ENCODE results near the gene FBXO36.
A peak's percentile ranks its signal among the peaks of the same experiment; 100 is the strongest.

The FBXO36 gene

DNA sequence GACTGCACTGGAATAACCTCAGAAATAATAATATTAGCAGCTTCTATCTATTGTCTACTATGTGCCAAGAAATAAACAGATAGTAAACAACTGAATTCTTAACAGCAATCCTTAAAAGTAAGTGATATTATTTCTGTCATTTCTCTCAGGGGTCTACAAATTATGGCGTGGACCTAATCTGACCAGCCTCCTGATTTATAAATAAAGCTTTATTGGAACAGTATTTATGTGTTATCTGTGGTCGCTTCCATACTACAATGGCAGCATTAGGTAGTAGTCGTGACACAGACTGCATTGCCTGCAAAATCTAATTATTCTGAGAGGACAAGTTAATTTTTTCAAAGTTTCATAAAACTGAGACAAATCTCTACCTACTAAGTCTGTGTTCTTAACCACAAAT, 97.4 kb downstream of the FBXO36 start:
- peak; percentile 16 for FAIRE-seq

DNA sequence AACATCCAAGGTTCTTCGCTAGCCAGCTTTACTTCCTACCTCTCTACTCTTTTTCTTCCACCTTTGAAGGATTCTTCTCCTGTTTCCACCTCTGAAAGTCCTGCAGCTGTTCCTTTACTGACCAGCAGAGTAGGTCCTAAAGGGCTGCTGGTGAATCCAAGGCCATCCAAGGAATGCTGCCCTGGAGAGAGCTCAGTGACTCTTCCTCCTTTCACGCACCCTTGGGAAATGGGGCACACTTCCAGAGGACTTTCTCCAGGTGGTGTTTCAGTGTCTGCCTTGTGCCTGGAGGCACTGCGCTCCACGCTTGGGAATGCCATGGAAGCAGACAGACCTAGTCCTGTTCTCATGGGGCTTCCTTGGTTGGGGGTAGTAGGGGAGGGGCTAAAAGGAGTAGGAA, 101.0 kb downstream of the FBXO36 start:
- no peak for DNase-seq (ENCODE audit: insufficient read length, low spot score)
- no peak for TF ChIP-seq POU2F2 (IDR thresholded peaks at IDR 0.05; ENCODE audit: low read depth, low read length)
- no peak for TF ChIP-seq POLR2A (IDR thresholded peaks at IDR 0.05; ENCODE audit: low read depth, low read length)
- TF ChIP-seq SPI1 (IDR thresholded peaks at IDR 0.05; ENCODE audit: low read depth, low read length): no peak
- no peak for TF ChIP-seq POLR2AphosphoS5 (IDR thresholded peaks at IDR 0.05; ENCODE audit: low read depth, low read length)
- TF ChIP-seq TAF1 (IDR thresholded peaks at IDR 0.05; ENCODE audit: low read depth, low read length): no peak
- TF ChIP-seq PAX5 (IDR thresholded peaks at IDR 0.05; ENCODE audit: insufficient read depth, low read length, severe bottlenecking): no peak
- FAIRE-seq: no peak

More for the DNA sequence above, 97.4 kb downstream of the FBXO36 start:
- no peak for DNase-seq (ENCODE audit: insufficient read length, low spot score)
- TF ChIP-seq PAX5 (IDR thresholded peaks at IDR 0.05; ENCODE audit: insufficient read depth, low read length, severe bottlenecking): no peak
- TF ChIP-seq TAF1 (IDR thresholded peaks at IDR 0.05; ENCODE audit: low read depth, low read length): no peak
- no peak for TF ChIP-seq POLR2AphosphoS5 (IDR thresholded peaks at IDR 0.05; ENCODE audit: low read depth, low read length)

GRCh38 chr2:230042195-230042594, 119.9 kb downstream of the FBXO36 start:
- peak; percentile 20 for FAIRE-seq

GRCh38 chr2:230043025-230043424, 120.7 kb downstream of the FBXO36 start:
- no peak for TF ChIP-seq POU2F2 (IDR thresholded peaks at IDR 0.05; ENCODE audit: low read depth, low read length)
- no peak for TF ChIP-seq POLR2AphosphoS5 (IDR thresholded peaks at IDR 0.05; ENCODE audit: low read depth, low read length)
- no peak for TF ChIP-seq SPI1 (IDR thresholded peaks at IDR 0.05; ENCODE audit: low read depth, low read length)
- TF ChIP-seq POLR2A (IDR thresholded peaks at IDR 0.05; ENCODE audit: low read depth, low read length): no peak
- TF ChIP-seq PAX5 (IDR thresholded peaks at IDR 0.05; ENCODE audit: insufficient read depth, low read length, severe bottlenecking): no peak
- TF ChIP-seq TAF1 (IDR thresholded peaks at IDR 0.05; ENCODE audit: low read depth, low read length): no peak
- DNase-seq (ENCODE audit: insufficient read length, low spot score): no peak
- no peak for FAIRE-seq

More at GRCh38 chr2:230042195-230042594, 119.9 kb downstream of the FBXO36 start:
- no peak for DNase-seq (ENCODE audit: insufficient read length, low spot score)
- TF ChIP-seq SPI1 (IDR thresholded peaks at IDR 0.05; ENCODE audit: low read depth, low read length): no peak
- TF ChIP-seq PAX5 (IDR thresholded peaks at IDR 0.05; ENCODE audit: insufficient read depth, low read length, severe bottlenecking): no peak
- no peak for TF ChIP-seq POLR2AphosphoS5 (IDR thresholded peaks at IDR 0.05; ENCODE audit: low read depth, low read length)
- TF ChIP-seq TAF1 (IDR thresholded peaks at IDR 0.05; ENCODE audit: low read depth, low read length): no peak
- no peak for TF ChIP-seq POU2F2 (IDR thresholded peaks at IDR 0.05; ENCODE audit: low read depth, low read length)
- TF ChIP-seq POLR2A (IDR thresholded peaks at IDR 0.05; ENCODE audit: low read depth, low read length): no peak

- no peak for DNase-seq (ENCODE audit: insufficient read length, low spot score)
- TF ChIP-seq TAF1 (IDR thresholded peaks at IDR 0.05; ENCODE audit: low read depth, low read length): no peak
- no peak for TF ChIP-seq POU2F2 (IDR thresholded peaks at IDR 0.05; ENCODE audit: low read depth, low read length)
- no peak for TF ChIP-seq POLR2A (IDR thresholded peaks at IDR 0.05; ENCODE audit: low read depth, low read length)
- no peak for FAIRE-seq
Observed at GRCh38 chr2:230043461-230043860, 121.2 kb downstream of the FBXO36 start.

- TF ChIP-seq POLR2AphosphoS5 (IDR thresholded peaks at IDR 0.05; ENCODE audit: low read depth, low read length) (no peak), SPI1 (IDR thresholded peaks at IDR 0.05; ENCODE audit: low read depth, low read length) (no peak), POU2F2 (IDR thresholded peaks at IDR 0.05; ENCODE audit: low read depth, low read length) (no peak), PAX5 (IDR thresholded peaks at IDR 0.05; ENCODE audit: insufficient read depth, low read length, severe bottlenecking) (no peak), TAF1 (IDR thresholded peaks at IDR 0.05; ENCODE audit: low read depth, low read length) (no peak), POLR2A (IDR thresholded peaks at IDR 0.05; ENCODE audit: low read depth, low read length) (no peak)
- FAIRE-seq (no peak), DNase-seq (ENCODE audit: insufficient read length, low spot score) (no peak)
Observed at GRCh38 chr2:230046491-230046890, 124.2 kb downstream of the FBXO36 start.

GRCh38 chr2:230048010-230048671, 125.8 kb downstream of the FBXO36 start:
- DNase-seq (ENCODE audit: insufficient read length, low spot score) (no peak), FAIRE-seq (no peak)
- TF ChIP-seq SPI1 (IDR thresholded peaks at IDR 0.05; ENCODE audit: low read depth, low read length) (no peak), POLR2AphosphoS5 (IDR thresholded peaks at IDR 0.05; ENCODE audit: low read depth, low read length) (no peak), POLR2A (IDR thresholded peaks at IDR 0.05; ENCODE audit: low read depth, low read length) (no peak), PAX5 (IDR thresholded peaks at IDR 0.05; ENCODE audit: insufficient read depth, low read length, severe bottlenecking) (no peak), TAF1 (IDR thresholded peaks at IDR 0.05; ENCODE audit: low read depth, low read length) (no peak), POU2F2 (IDR thresholded peaks at IDR 0.05; ENCODE audit: low read depth, low read length) (no peak)

GRCh38 chr2:230050136-230050535, 127.8 kb downstream of the FBXO36 start:
- TF ChIP-seq POU2F2 (IDR thresholded peaks at IDR 0.05; ENCODE audit: low read depth, low read length) (no peak), POLR2AphosphoS5 (IDR thresholded peaks at IDR 0.05; ENCODE audit: low read depth, low read length) (no peak), POLR2A (IDR thresholded peaks at IDR 0.05; ENCODE audit: low read depth, low read length) (no peak), PAX5 (IDR thresholded peaks at IDR 0.05; ENCODE audit: insufficient read depth, low read length, severe bottlenecking) (no peak), SPI1 (IDR thresholded peaks at IDR 0.05; ENCODE audit: low read depth, low read length) (no peak), TAF1 (IDR thresholded peaks at IDR 0.05; ENCODE audit: low read depth, low read length) (no peak)
- no peak for FAIRE-seq
- no peak for DNase-seq (ENCODE audit: insufficient read length, low spot score)

- FAIRE-seq (no peak), DNase-seq (ENCODE audit: insufficient read length, low spot score) (no peak)
- TF ChIP-seq POU2F2 (IDR thresholded peaks at IDR 0.05; ENCODE audit: low read depth, low read length) (no peak), POLR2A (IDR thresholded peaks at IDR 0.05; ENCODE audit: low read depth, low read length) (no peak), PAX5 (IDR thresholded peaks at IDR 0.05; ENCODE audit: insufficient read depth, low read length, severe bottlenecking) (no peak), POLR2AphosphoS5 (IDR thresholded peaks at IDR 0.05; ENCODE audit: low read depth, low read length) (no peak), TAF1 (IDR thresholded peaks at IDR 0.05; ENCODE audit: low read depth, low read length) (no peak), SPI1 (IDR thresholded peaks at IDR 0.05; ENCODE audit: low read depth, low read length) (no peak)
Observed at GRCh38 chr2:230052299-230052698, 130.0 kb downstream of the FBXO36 start.
